Heart right ventricle (tissue), 16 donors: ENCODE measurements around the gene TBC1D2. TPM values are rescaled to one million over a fixed set of nuclear protein-coding genes. Genes with fewer than 3 reads are reported as not detected.

Experiments
- ATAC-seq, 8 donors: fragments of 200-7000 bp; cut with Tn5 transposase; one replicate each; pipeline ENCODE4 v1.9.1; 2020; ENCODE audit warnings: mild to moderate bottlenecking in 8 of 8, moderate library complexity in 8 of 8, moderate number of reproducible peaks in 1 of 8
- DNase-seq, 2 donors: peaks; one replicate each; pipeline ENCODE4 v3.0.0-alpha.2; 2020
- H3K27ac ChIP-seq, 10 donors: fragments of 200-600 bp; sonication (generic) in 2 of 10; one replicate each; pipeline versions ENCODE4 v1.5.0 to v1.8.0; 2020 to 2022; ENCODE audit warnings: mild to moderate bottlenecking in 3 of 10
- H3K27me3 ChIP-seq, 7 donors: fragments of 200-600 bp; one replicate each; pipeline ENCODE4 v1.8.0; 2021 to 2022; ENCODE audit warnings: mild to moderate bottlenecking in 2 of 7
- H3K36me3 ChIP-seq, 9 donors: fragments of 200-600 bp; sonication (generic) in 1 of 9; one replicate each; pipeline versions ENCODE4 v1.5.0 to v1.8.0; 2020 to 2022; ENCODE audit warnings: mild to moderate bottlenecking in 2 of 9
- H3K4me1 ChIP-seq, 9 donors: fragments of 200-600 bp; sonication (generic) in 1 of 9; one replicate each; pipeline versions ENCODE4 v1.5.0 to v1.8.0; 2020 to 2022; ENCODE audit warnings: mild to moderate bottlenecking in 4 of 9
- H3K4me3 ChIP-seq, 10 donors: fragments of 200-600 bp; sonication (generic) in 2 of 10; one replicate each; pipeline versions ENCODE4 v1.5.0 to v1.8.0; 2020 to 2022; ENCODE audit warnings: mild to moderate bottlenecking in 7 of 10, moderate library complexity in 2 of 10
- H3K9me3 ChIP-seq, 11 donors: fragments of 200-600 bp in 10 of 11; sonication (generic) in 2 of 11; one replicate each; pipeline versions ENCODE4 v1.5.0 to v1.8.0; 2013 to 2022; ENCODE audit warnings: mild to moderate bottlenecking in 2 of 11, control low read depth in 1 of 11, moderate library complexity in 1 of 11
- WGBS, 2 donors: extraction: QIAGEN DNeasy Blood & Tissue Kit; methylation state at CpG; one replicate each; pipeline ENCODE4 v1.1.7; 2013; ENCODE audit warnings: inconsistent platforms in 1 of 2; 5-methylcytosine and 5-hydroxymethylcytosine counted together
- intact Hi-C, 10 donors: fragments of 100-400 bp; cut with DNase I; formaldehyde crosslinking; loops; one replicate each; pipeline versions ENCODE4 v1.11.1 to v1.14.2; 2022
- polyA plus RNA-seq, 2 donors: library from polyadenylated mRNA; stranded (reverse); fragments of 200-250 nt; gene quantifications; one replicate each; pipeline ENCODE4 v1.2.3, GENCODE V29; 2013
- total RNA-seq, 10 donors: library from RNA; stranded (reverse); fragmentation: NEBNext Ultra II Directional in 3 of 10; extraction: Animal tissue kit (Norgen Biotek cat#: 25700) in 3 of 10; gene quantifications; one replicate each; pipeline versions ENCODE4 v1.2.1 to v1.2.4, GENCODE V29; 2021 to 2023
- TF ChIP-seq, protein P1 (sequence below), 9 donors: fragments of 200-600 bp; sonication (generic) in 2 of 9; IDR thresholded peaks; one replicate each; pipeline versions ENCODE4 v1.5.0 to v1.8.0; 2021 to 2022; ENCODE audit warnings: antibody characterized with exemption in 9 of 9, mild to moderate bottlenecking in 5 of 9, moderate library complexity in 1 of 9
- donor health status: Arrhythmogenic right ventricular cardiomyopathy.
- donor health status: ischemic (EF 13 %, LVEDD 7.1; RV severe dilation, severe dysfunction).
- donor health status: healthy with polysubstance abuse.
- donor health status: DM: no; HTN: yes; CAD: no.
- donor health status: DM: no; HTN: no; CAD: no.
- donor health status: ischemic (EF 25% LVEDD 6.9; RV normal size, moderate dysfunction).
- donor health status: ischemic (EF 25% LVEDD 5.7; RV mildly dilated, moderate dysfunction).
- donor health status: healthy.
- donor health status: DM: yes; HTN: yes; CAD: no.
- donor health status: Ischemic cardiomyopathy.
- donor health status: ischemic (EF 35%, LVEDD 5.7; RV mildly dilated, moderate dysfunction).
- donor health status: nonischemic (EF 11% LVEDD 7.7; RV severe dilation, severe dysfunction).
- donor health status: DM: yes; HTN: yes; CAD: no.
- donor health status: PGD.
- donor health status: ischemic (EF 29% LVEDD 5.4; RV normal size, mild dysfunction).
- donor health status: nonischemic (EF 23%, LVEDD 6.1; RV moderate dilation, normal function).

Gene TBC1D2
- total and polyA plus RNA-seq, 12 donors, result 0.49 to 4.3 (median 1.9) TPM

DNA sequence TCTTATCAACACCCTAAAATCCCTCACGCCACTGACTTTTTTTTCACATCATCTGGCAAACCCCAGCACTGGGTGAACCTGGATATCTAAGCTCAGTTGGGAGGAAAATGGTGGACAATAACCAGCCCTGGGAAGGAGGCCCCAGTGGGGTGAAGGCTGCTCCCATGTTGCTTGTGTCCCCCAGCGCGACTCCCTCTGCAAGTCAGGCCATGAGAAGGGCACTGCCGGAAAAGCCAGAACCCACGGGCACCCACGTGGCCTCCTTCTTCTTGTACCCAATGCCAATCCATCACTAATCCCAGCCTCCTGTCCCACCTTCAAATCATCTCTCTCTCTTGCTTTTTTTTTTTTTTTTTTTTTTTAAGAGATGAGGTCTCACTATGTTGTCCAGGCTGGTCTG, 74.5 kb downstream of the TBC1D2 start:
- ATAC-seq (no peak), DNase-seq (no peak)
- Histone ChIP-seq H3K9me3 (no peaks in the 10 kb centered on the region), H3K27me3 (no peaks in the 10 kb centered on the region), H3K4me3 (no peak overlapping the region), H3K36me3 (no peaks in the 10 kb centered on the region), H3K27ac (no peak overlapping the region), H3K4me1 (peaks cover 0 to 13% (median 0%) of the 10 kb centered on the region in 9 donors)
- WGBS, 2 donors, result 95 to 97% methylated on average over 6 of the region's 6 CpGs
- intact Hi-C loops, result no loop called here
- TF ChIP-seq, protein P1, sequence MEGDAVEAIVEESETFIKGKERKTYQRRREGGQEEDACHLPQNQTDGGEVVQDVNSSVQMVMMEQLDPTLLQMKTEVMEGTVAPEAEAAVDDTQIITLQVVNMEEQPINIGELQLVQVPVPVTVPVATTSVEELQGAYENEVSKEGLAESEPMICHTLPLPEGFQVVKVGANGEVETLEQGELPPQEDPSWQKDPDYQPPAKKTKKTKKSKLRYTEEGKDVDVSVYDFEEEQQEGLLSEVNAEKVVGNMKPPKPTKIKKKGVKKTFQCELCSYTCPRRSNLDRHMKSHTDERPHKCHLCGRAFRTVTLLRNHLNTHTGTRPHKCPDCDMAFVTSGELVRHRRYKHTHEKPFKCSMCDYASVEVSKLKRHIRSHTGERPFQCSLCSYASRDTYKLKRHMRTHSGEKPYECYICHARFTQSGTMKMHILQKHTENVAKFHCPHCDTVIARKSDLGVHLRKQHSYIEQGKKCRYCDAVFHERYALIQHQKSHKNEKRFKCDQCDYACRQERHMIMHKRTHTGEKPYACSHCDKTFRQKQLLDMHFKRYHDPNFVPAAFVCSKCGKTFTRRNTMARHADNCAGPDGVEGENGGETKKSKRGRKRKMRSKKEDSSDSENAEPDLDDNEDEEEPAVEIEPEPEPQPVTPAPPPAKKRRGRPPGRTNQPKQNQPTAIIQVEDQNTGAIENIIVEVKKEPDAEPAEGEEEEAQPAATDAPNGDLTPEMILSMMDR (IDR thresholded peaks at IDR 0.05), result no peak

GRCh38 chr9:98178874-98179850, 76.3 kb downstream of the TBC1D2 start:
- intact Hi-C loops, result no loop called here
- no peak overlapping the region for H3K27ac ChIP-seq
- H3K36me3 ChIP-seq, result no peaks in the 10 kb centered on the region
- H3K27me3 ChIP-seq, result peaks cover 0 to 5% (median 0%) of the 10 kb centered on the region in 7 donors
- peaks cover 0 to 9% (median 0%) of the 10 kb centered on the region in 9 donors for H3K4me1 ChIP-seq
- no peak overlapping the region for H3K4me3 ChIP-seq
- TF ChIP-seq, protein P1 (IDR thresholded peaks at IDR 0.05), result no peak
- no peak for ATAC-seq
- H3K9me3 ChIP-seq, result no peaks in the 10 kb centered on the region
- no peak for DNase-seq
- 81 to 86% methylated on average over 16 of the region's 16 CpGs for WGBS, 2 donors

- DNase-seq (no peak), ATAC-seq (no peak)
- Histone ChIP-seq H3K36me3 (no peaks in the 10 kb centered on the region), H3K27ac (no peak overlapping the region), H3K9me3 (no peaks in the 10 kb centered on the region), H3K27me3 (peaks cover 0 to 5% (median 0%) of the 10 kb centered on the region in 7 donors), H3K4me3 (no peak overlapping the region), H3K4me1 (peaks cover 0 to 9% (median 0%) of the 10 kb centered on the region in 9 donors)
- intact Hi-C loops, result no loop called here
- 71 to 73% methylated on average over 9 of the region's 9 CpGs for WGBS, 2 donors
- TF ChIP-seq, protein P1 (IDR thresholded peaks at IDR 0.05), result no peak
These were observed 78.8 kb downstream of the TBC1D2 start for GRCh38 chr9:98176391-98177259.

DNA sequence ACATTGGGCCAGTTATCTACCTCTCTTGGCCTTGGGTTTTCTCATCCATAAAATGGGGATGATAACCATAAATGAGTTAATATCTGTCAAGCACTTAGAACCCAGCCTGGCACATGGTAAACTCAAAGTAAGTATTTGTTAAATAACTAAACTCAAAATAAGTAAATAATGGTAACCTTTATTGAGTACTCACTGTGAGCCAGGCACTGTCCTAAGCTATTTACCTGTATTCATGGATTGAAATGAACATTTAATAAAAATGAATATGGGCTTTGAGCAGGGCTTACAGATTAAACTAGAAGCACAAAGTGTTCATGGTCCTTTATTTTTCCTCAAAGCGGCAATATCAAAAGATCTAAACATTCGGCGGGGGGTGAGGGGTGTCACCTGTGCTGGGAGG, 79.7 kb downstream of the TBC1D2 start:
- Histone ChIP-seq H3K36me3 (no peaks in the 10 kb centered on the region), H3K9me3 (no peaks in the 10 kb centered on the region), H3K27me3 (peaks cover 0 to 10% (median 0%) of the 10 kb centered on the region in 7 donors), H3K4me1 (peaks cover 0 to 9% (median 0%) of the 10 kb centered on the region in 9 donors), H3K4me3 (no peak overlapping the region), H3K27ac (no peak overlapping the region)
- 91 to 99% methylated on average over 3 of the region's 3 CpGs for WGBS, 2 donors
- ATAC-seq (no peak), DNase-seq (no peak)
- intact Hi-C loops, result no loop called here
- TF ChIP-seq, protein P1 (IDR thresholded peaks at IDR 0.05), result no peak
